HAP-1 (cell line): ENCODE measurements around the gene RAB36.

Experiments
- DNase-seq, 2 experiments: peaks; one replicate each; pipeline ENCODE4 v3.0.0-alpha.2; 2016 to 2020; ENCODE audit warnings: low spot score in 2 of 2
- H3K27me3 ChIP-seq: fragments of 250-450 bp; sonication (Bioruptor Pico); 2 replicates; pipeline ENCODE4 v1.5.1; 2020; ENCODE audit warnings: low read depth, mild to moderate bottlenecking, moderate library complexity
- H3K36me3 ChIP-seq: fragments of 250-450 bp; sonication (Bioruptor Pico); replicated peaks from 2 replicates; pipeline ENCODE4 v1.5.1; 2020; ENCODE audit warnings: mild to moderate bottlenecking
- H3K4me1 ChIP-seq: fragments of 250-450 bp; sonication (Bioruptor Pico); 2 replicates; pipeline ENCODE4 v1.5.1; 2020; ENCODE audit warnings: mild to moderate bottlenecking
- H3K4me3 ChIP-seq: fragments of 250-450 bp; sonication (Bioruptor Pico); 2 replicates; pipeline ENCODE4 v1.5.1; 2020; ENCODE audit warnings: mild to moderate bottlenecking, moderate library complexity
- H3K9me3 ChIP-seq: fragments of 250-450 bp; sonication (Bioruptor Pico); 2 replicates; pipeline ENCODE4 v1.5.1; 2020; ENCODE audit warnings: mild to moderate bottlenecking, moderate library complexity
- in situ Hi-C: fragments of 300-500 bp; cut with MboI; formaldehyde crosslinking; loops from 3 replicates; pipeline ENCODE4 v1.14.3; 2020; ENCODE audit warnings: low sequenced_read_pairs, inconsistent platforms, mixed read lengths

Gene RAB36

GRCh38 chr22:23204125-23204488 is 58.8 kb downstream of the RAB36 start:
- Histone ChIP-seq H3K27me3 (no peaks in the 10 kb centered on the region), H3K4me1 (no peaks in the 10 kb centered on the region; the same call in 1 of the 2 replicates), H3K9me3 (no peaks in the 10 kb centered on the region), H3K36me3 (no peaks in the 10 kb centered on the region), H3K4me3 (no peak overlapping the region)
- in situ Hi-C loops = no loop called here
- DNase-seq = no peak

GRCh38 chr22:23204541-23205157 is 59.4 kb downstream of the RAB36 start:
- DNase-seq = no peak
- H3K4me1 ChIP-seq = no peaks in the 10 kb centered on the region; the same call in 1 of the 2 replicates
- no peaks in the 10 kb centered on the region for H3K36me3 ChIP-seq
- H3K4me3 ChIP-seq = no peak overlapping the region
- no peaks in the 10 kb centered on the region for H3K9me3 ChIP-seq
- in situ Hi-C loops = no loop called here
- no peaks in the 10 kb centered on the region for H3K27me3 ChIP-seq

- H3K4me3 ChIP-seq = no peak overlapping the region
- H3K9me3 ChIP-seq = no peaks in the 10 kb centered on the region
- in situ Hi-C loops = no loop called here
- no peak for DNase-seq
- no peaks in the 10 kb centered on the region for H3K27me3 ChIP-seq
- no peaks in the 10 kb centered on the region for H3K36me3 ChIP-seq
- H3K4me1 ChIP-seq = no peaks in the 10 kb centered on the region
Measured at GRCh38 chr22:23205339-23206049, 60.2 kb downstream of the RAB36 start.

- H3K9me3 ChIP-seq = no peaks in the 10 kb centered on the region
- no peak for DNase-seq
- H3K4me3 ChIP-seq = no peak overlapping the region
- in situ Hi-C loops = no loop called here
- H3K27me3 ChIP-seq = no peaks in the 10 kb centered on the region
- no peaks in the 10 kb centered on the region for H3K4me1 ChIP-seq
- H3K36me3 ChIP-seq = no peaks in the 10 kb centered on the region
Measured at GRCh38 chr22:23206915-23207314, 61.6 kb downstream of the RAB36 start.

- in situ Hi-C loops = no loop called here
- no peak for DNase-seq
- no peaks in the 10 kb centered on the region for H3K36me3 ChIP-seq
- H3K27me3 ChIP-seq = no peaks in the 10 kb centered on the region
- H3K9me3 ChIP-seq = no peaks in the 10 kb centered on the region
- no peaks in the 10 kb centered on the region for H3K4me1 ChIP-seq
- H3K4me3 ChIP-seq = no peak overlapping the region
Measured at GRCh38 chr22:23207729-23208393, 62.6 kb downstream of the RAB36 start.

DNA sequence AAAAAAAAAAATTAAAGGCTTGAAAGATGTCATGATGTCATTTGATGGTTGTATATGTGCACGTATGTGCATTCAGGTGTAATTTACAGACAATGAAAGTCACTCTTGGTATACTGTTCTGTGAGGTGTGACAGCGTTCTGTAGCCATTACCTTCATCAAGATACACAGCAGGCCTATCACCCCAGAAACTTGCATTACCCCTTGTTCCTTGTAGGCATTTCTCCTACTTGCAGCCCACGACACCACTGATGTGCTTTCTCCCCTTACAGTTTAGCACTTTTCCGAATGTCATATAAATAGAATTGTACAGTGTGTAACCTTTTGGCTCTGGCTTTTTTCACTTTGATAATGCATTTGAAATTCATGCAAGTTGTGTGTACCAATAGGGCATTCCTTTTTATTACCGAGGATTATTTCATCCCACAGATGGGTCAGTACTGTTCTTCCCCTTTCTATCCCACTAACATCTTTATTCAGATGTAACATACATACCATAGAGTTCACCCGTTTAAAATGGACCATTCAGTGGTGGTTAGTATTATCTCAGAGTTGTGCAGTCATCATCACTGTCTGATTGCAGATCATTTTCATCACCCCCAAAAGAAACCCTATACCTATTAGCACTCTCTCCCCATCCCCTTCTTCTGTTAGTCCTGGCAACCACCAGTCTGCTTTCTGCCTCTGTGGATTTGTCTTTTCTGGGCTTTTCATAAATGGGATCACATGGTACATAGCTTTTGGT is 65.3 kb downstream of the RAB36 start:
- Histone ChIP-seq H3K36me3 (no peaks in the 10 kb centered on the region), H3K4me1 (no peaks in the 10 kb centered on the region), H3K27me3 (no peaks in the 10 kb centered on the region), H3K9me3 (no peaks in the 10 kb centered on the region), H3K4me3 (no peak overlapping the region)
- no peak for DNase-seq
- in situ Hi-C loops = no loop called here

DNA sequence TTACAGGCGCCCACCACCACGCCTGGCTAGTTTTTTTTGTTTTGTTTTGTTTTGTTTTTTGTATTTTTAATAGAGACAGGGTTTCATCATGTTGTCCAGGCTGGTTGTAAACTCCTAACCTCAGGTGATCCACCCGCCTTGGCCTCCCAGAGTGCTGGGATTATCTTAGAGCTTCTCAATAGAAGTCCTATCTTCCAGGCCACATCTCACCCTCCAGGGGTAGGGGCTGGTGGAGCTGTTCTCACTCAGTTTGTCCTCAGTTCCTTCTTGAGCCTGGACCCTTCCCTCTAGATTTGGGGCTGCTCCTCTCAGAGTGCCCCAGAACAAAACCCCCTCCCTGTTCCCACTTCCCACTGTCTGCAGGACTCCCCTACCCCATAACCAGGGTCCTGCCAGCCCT is 66.3 kb downstream of the RAB36 start:
- Histone ChIP-seq H3K27me3 (no peaks in the 10 kb centered on the region), H3K4me1 (no peaks in the 10 kb centered on the region), H3K4me3 (no peak overlapping the region), H3K9me3 (no peaks in the 10 kb centered on the region), H3K36me3 (no peaks in the 10 kb centered on the region)
- no peak for DNase-seq
- in situ Hi-C loops = no loop called here

- no peak for DNase-seq
- no peaks in the 10 kb centered on the region for H3K9me3 ChIP-seq
- in situ Hi-C loops = no loop called here
- H3K4me1 ChIP-seq = no peaks in the 10 kb centered on the region
- H3K27me3 ChIP-seq = no peaks in the 10 kb centered on the region
- H3K36me3 ChIP-seq = no peaks in the 10 kb centered on the region
- H3K4me3 ChIP-seq = no peak overlapping the region
Measured at GRCh38 chr22:23212061-23213021, 67.1 kb downstream of the RAB36 start.

DNA sequence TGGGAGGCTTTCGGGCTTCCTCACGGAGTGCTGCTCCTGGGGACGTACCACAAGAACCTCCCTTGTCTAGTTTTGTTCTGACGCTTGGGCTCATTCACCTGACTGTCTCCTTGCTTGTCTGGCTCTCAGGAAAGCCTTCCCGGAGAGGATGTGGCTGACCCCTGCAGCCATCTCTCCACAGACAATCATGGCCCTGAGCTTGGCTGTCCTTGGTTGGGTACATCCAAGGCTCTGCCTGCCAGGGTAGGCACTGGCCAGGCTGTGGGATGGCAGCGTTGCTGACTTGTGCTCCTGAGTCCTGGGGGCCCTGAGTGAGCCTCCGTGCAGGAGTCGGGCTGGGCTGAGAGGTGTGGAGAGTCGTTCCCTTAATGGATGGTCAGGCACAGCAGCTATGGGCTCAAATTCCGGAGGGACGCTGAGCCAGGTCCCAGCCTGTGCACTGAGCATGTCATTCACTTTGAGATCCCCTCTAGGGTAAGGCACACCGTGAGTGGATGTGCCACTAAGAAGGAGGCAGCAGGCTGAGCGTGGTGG is 67.8 kb downstream of the RAB36 start:
- Histone ChIP-seq H3K4me1 (no peaks in the 10 kb centered on the region), H3K36me3 (no peaks in the 10 kb centered on the region), H3K9me3 (no peaks in the 10 kb centered on the region), H3K4me3 (no peak overlapping the region), H3K27me3 (no peaks in the 10 kb centered on the region)
- in situ Hi-C loops = no loop called here
- DNase-seq = no peak

DNA sequence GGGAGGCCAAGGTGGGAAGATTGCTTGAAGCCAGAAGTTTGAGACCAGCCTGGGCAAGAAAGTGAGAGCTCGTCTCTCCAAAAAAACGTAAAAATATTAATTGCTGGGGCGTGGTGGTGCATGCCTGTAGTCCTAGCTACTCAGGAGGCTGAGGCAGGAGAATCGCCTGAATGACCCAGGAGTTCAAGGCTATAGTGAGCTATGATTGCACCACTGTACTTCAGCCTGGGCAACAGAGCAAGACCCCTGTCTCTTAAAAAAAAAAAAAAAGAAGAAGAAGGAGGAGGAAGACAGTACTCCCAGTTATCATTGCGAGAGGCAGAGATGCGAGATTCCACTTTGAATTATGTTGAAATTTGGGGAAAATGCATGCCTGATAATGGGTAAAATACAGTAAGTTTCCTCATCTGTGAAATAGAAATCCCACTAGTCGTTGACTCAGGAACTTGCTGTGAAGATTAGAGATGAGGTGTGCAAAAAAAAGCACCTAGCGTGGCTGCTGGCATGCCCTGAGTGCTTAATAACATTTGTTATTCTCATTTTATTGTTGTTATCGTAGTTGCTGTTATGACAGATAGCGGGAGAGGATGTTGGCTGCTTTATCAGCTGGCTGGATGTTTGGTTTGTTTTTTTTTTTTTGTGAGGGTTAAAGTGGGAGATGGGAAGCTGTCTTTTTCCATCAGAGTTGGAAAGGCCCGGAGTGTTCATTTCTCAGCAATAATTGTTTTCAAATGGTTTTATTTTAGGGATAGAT is 68.5 kb downstream of the RAB36 start:
- Histone ChIP-seq H3K9me3 (no peaks in the 10 kb centered on the region), H3K27me3 (no peaks in the 10 kb centered on the region), H3K4me3 (no peak overlapping the region), H3K4me1 (no peaks in the 10 kb centered on the region), H3K36me3 (no peaks in the 10 kb centered on the region)
- no peak for DNase-seq
- in situ Hi-C loops = no loop called here
